GM10248 (cell line): Measurements from ENCODE around the gene ITIH4.

Experiments
- CTCF ChIA-PET: fragments of 300-600 bp; sonication (Branson Sonifier 250); formaldehyde crosslinking; extraction: SDS; loops from one replicate; lab custom pipeline; 2021; ENCODE audit warnings: antibody characterized with exemption; lab: Yijun Ruan, JAX
- POLR2A ChIA-PET: fragments of 350-650 bp; sonication (Branson Sonifier 250); formaldehyde crosslinking; extraction: SDS; loops from one replicate; lab custom pipeline; 2020; ENCODE audit warnings: antibody characterized with exemption; lab: Yijun Ruan, JAX
- DNase-seq: peaks from one replicate; pipeline ENCODE4 v3.0.0; 2012; ENCODE audit errors: extremely low spot score
- TF ChIP-seq, protein P1 (sequence below): IDR thresholded peaks from 2 replicates; pipeline ENCODE4 v1.5.1; 2012; ENCODE audit warnings: mild to moderate bottlenecking, low read depth; ENCODE audit errors: extremely low read depth, missing control alignments, control extremely low read depth

ITIH4 gene

DNA sequence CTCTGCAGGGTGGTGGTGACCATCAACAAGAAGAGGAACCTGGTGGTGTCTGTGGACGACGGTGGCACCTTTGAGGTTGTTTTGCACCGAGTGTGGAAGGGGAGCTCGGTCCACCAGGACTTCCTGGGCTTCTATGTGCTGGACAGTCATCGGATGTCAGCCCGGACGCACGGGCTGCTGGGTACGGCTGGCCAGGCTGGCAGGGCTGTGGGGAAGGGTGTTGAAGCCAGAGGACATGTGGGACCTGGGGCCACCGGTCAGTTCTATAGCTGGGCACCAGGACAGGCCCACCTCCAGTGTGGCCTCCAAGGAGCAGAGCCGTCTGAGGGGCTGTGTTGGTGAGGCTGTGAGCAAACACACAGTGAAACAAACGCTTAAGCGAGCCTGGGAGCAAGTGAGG is 39.7 kb downstream of the ITIH4 start:
- TF ChIP-seq, protein P1, sequence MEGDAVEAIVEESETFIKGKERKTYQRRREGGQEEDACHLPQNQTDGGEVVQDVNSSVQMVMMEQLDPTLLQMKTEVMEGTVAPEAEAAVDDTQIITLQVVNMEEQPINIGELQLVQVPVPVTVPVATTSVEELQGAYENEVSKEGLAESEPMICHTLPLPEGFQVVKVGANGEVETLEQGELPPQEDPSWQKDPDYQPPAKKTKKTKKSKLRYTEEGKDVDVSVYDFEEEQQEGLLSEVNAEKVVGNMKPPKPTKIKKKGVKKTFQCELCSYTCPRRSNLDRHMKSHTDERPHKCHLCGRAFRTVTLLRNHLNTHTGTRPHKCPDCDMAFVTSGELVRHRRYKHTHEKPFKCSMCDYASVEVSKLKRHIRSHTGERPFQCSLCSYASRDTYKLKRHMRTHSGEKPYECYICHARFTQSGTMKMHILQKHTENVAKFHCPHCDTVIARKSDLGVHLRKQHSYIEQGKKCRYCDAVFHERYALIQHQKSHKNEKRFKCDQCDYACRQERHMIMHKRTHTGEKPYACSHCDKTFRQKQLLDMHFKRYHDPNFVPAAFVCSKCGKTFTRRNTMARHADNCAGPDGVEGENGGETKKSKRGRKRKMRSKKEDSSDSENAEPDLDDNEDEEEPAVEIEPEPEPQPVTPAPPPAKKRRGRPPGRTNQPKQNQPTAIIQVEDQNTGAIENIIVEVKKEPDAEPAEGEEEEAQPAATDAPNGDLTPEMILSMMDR, result no peak
- CTCF ChIA-PET, result interaction anchor here (1.3 to 2.9 kb wide), 2 partner anchors 8 to 11 kb away, joined by 3 to 10 read pairs; no protein-coding TSS in a partner anchor
- POLR2A ChIA-PET, result no interaction called here

DNA sequence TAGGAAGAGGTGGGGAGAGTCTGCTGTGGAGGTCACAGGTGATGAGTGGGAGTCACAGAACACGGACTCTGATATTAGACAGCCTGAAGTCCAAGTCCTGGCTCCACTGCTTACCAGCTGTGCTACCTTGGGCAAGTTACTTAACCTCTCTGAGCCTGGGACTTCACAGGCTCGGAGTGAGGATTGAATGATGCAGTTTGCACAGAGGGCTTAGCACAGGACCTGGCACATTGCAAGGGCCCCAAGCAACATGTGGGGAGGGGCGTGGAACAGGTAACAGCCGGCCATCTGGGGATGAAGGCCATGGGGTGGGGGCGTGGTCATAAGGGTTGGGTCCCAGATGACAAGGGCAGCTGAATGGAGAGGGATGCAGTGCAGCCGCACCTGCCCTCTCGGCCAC is 40.1 kb downstream of the ITIH4 start:
- ChIA-PET CTCF (interaction anchor here (1.3 to 2.9 kb wide), 2 partner anchors 9 to 10 kb away, joined by 3 to 10 read pairs; no protein-coding TSS in a partner anchor), POLR2A (no interaction called here)
- DNase-seq, result no peak
- TF ChIP-seq, protein P1, result no peak

More for the DNA sequence above, 39.7 kb downstream of the ITIH4 start:
- no peak for DNase-seq

DNA sequence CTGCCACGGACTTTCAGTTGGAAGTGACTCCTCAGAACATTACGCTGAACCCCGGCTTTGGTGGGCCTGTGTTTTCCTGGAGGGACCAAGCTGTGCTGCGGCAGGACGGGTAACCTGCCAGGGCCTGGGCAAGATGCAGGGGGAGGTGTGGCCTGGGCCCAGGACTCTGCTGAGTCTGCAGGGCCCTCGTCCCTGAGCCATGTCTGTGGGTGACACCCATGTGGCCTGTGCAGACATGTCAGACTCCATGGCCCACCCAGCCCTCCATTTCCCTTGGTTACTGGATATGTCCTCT is 40.8 kb downstream of the ITIH4 start:
- ChIA-PET CTCF (interaction anchor here (1.3 to 2.9 kb wide), 2 partner anchors 9 to 10 kb away, joined by 3 to 10 read pairs; no protein-coding TSS in a partner anchor), POLR2A (no interaction called here)
- TF ChIP-seq, protein P1, result no peak
- DNase-seq, result no peak

DNA sequence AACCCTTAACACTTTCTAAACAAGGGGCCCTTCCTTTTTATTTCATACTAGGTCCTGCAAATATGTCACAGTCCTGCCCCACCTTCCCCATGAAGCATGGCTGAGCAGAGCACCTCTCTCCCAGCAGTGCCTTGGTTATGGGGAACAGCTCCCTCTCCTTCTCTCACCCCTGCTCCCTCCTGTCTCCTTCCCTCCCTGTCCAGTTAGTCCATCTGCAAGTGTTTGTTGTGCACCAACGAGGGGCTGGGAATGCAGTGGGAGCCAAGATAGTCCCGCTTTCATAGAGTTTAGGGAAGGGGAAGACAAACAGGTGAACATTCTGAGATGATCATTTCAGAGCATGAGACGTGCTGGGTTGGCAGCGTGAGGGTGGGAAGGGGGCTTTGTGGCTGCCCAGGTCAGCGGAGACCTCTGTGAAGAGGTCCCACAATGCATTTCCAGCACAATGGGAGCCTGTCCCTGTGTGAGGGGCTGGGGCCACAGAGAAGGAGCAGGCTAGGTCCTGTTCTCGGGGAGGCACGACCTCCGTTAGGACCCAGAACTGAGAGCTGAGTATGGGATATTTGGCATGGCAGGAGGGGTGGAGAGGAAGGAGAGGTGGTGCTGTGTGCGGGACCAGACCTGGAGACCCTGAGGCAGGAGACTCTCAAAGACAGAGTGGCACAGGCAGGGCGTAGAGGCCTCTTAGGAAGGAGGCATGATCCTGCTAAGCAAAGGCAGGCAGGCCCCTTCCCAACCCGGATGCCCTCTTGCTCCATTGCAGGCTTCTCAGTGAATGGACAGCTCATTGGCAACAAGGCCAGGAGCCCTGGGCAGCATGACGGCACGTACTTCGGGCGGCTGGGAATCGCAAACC is 41.4 kb downstream of the ITIH4 start:
- TF ChIP-seq, protein P1, result no peak
- DNase-seq, result no peak
- CTCF ChIA-PET, result interaction anchor here (1.3 to 2.9 kb wide), 2 partner anchors 9 to 10 kb away, joined by 3 to 10 read pairs; no protein-coding TSS in a partner anchor
- POLR2A ChIA-PET, result no interaction called here

DNA sequence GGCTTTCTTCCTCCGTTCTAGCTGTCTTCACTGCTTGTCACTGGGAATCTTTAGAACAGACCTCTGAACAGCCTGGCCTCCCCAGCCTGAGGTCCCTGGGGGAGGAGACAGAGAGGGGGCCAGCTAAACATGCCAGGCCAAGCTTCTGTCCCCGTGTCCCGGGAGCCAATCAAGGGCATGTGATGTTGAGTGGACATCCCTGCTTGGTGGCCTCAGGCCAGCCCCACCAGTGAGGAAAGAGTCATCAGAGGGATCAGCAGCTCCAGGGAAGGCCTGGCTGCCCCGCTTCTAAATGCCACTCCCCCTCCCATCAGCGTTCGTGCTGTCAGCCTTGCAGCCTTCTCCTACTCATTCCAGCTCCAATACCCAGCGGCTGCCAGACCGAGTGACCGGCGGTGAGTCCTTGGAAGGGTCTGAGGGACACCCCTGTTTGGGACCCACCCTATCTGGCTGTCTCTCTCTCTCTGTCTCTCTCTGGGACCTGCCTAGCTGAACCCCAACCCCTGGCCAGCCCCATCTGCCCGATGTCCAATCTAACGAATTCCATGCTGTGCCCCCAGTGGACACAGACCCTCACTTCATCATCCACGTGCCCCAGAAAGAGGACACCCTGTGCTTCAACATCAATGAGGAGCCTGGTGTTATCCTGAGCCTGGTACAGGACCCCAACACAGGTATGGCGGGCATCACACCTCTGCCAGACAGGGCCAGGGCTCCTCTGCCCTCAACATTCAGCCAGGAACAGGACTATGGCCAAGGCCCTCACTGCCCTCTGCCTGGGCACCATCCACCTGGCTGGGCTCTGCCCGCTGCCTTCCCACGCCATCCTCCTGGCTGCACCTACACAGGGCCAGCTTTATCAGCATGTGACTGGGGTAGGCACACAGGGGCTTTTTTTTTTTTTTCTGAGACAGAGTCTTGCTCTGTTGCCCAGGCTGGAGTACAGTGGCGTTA is 42.5 kb downstream of the ITIH4 start:
- ChIA-PET POLR2A (no interaction called here), CTCF (interaction anchor here (1.2 to 2.9 kb wide), 4 partner anchors 11 to 28 kb away, joined by 3 to 12 read pairs (median 6); no protein-coding TSS in a partner anchor)
- no peak for DNase-seq
- TF ChIP-seq, protein P1, result no peak

DNA sequence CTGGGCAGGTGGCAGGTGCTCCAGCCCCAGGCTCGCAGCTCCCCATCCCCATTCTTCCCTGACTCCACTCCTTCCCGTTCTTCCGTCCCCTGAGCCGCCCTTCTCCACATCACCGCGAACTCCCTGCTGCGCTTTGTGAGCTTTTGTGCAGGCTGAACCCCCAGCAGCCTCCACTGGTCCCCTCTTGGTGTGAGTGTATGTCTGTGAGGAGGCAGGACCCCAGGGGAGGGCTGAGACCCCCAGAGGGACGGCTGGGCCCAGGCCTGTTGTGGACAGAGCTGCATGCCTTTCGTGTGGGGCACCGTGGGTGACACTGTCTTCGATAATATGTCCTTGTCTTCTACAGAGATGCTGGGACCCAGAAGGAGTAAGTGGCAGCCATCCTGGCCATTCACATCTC is 43.2 kb downstream of the ITIH4 start:
- DNase-seq, result no peak
- CTCF ChIA-PET, result interaction anchor here (1.2 to 2.6 kb wide), 4 partner anchors 11 to 29 kb away, joined by 3 to 12 read pairs (median 3); no protein-coding TSS in a partner anchor
- TF ChIP-seq, protein P1, result no peak
- POLR2A ChIA-PET, result no interaction called here
